Uterus (tissue), 2 donors: Measurements from ENCODE around the gene ACTL6A.

Experiments used
- POLR2A ChIP-seq, 2 donors: fragments of 450-650 bp; IDR thresholded peaks; one replicate each; pipeline ENCODE4 v1.6.1; 2016; ENCODE audit warnings: antibody characterized with exemption in 2 of 2, mild to moderate bottlenecking in 1 of 2, moderate library complexity in 1 of 2
- TF ChIP-seq, protein P1 (sequence below), 4 experiments: fragments of 200-600 bp in 2 of 4; fragments of 450-650 bp in 2 of 4; sonication (generic) in 2 of 4; IDR thresholded peaks; one replicate each; pipeline ENCODE4 v1.5.1; 2016 to 2019; ENCODE audit warnings: antibody characterized with exemption in 4 of 4, mild to moderate bottlenecking in 2 of 4, moderate library complexity in 1 of 4

DNA sequence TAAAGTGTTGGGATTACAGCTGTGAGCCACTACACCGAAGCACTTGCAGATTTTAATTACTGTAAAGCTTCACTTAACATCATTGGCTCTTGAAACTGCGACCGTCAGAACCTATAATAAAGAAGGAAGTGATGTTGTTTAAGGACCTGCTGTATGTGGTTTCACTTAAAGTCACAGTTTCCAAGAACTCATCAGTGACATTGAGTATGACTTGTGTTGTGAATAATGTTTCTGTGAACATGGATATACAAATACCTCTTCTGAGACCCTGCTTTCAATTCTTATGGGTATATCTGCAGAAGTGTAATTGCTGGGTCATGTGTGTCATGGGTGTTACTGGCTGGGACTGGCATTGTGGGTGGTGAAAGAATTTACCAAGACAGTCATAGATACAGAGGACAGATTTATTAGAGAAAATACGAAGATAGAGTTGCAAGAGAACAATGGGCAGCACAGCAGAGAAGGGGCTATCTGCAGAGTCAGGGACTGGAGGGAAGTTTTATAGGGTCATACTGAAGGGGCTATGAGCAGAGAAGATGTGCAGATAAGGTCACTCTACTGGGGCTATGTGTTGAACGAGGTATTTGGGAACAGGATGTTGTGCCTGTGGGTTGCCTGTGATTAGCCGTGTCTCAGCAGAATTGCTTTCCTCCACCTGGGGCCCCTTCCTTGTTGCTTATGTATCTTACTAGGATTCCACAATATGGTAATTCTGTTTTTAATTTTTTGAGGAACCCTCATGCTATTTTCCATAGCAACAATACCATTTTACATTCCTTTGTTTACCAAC, 46.4 kb downstream of the ACTL6A start:
- no peak for TF ChIP-seq POLR2A (IDR thresholded peaks at IDR 0.05)
- TF ChIP-seq, protein P1, sequence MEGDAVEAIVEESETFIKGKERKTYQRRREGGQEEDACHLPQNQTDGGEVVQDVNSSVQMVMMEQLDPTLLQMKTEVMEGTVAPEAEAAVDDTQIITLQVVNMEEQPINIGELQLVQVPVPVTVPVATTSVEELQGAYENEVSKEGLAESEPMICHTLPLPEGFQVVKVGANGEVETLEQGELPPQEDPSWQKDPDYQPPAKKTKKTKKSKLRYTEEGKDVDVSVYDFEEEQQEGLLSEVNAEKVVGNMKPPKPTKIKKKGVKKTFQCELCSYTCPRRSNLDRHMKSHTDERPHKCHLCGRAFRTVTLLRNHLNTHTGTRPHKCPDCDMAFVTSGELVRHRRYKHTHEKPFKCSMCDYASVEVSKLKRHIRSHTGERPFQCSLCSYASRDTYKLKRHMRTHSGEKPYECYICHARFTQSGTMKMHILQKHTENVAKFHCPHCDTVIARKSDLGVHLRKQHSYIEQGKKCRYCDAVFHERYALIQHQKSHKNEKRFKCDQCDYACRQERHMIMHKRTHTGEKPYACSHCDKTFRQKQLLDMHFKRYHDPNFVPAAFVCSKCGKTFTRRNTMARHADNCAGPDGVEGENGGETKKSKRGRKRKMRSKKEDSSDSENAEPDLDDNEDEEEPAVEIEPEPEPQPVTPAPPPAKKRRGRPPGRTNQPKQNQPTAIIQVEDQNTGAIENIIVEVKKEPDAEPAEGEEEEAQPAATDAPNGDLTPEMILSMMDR (IDR thresholded peaks at IDR 0.05), result no peak
